ENCODE measurements around the gene SNCA. TPM values are rescaled to one million over a fixed set of nuclear protein-coding genes. Genes with fewer than 3 reads are reported as not detected.

SNCA gene
- total RNA-seq, 1 donor from 2014 or later: not detected

DNA sequence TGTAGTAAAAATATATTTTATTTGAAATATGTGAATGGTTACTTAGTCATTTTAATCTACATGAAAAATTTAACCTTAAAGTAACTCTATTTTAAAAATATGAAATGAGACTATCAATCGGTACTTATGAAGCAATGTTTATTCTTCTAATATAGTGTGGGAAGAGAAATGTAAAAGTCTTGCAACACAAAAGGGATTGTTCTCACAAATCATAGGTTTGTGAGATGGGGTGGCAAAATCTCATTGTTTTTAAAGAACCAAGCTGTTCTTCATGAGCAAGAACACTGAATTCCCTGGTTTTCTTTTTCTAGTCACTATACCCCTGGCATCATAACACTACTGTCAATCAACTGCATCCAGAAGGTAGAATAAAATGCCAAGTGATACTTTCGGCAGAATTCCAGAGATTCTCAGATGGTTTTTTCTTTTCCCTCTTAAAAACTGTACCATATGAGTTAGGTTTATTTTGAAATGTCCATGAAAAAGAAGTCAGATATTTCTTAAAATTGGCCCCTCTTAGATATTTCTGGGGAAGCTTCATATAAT, 52.2 kb downstream of the SNCA start:
- no peaks in the 10 kb centered on the region for H3K36me3 ChIP-seq
- DNase-seq (ENCODE audit: low spot score in 2 of 2): no peak
- H3K27me3 ChIP-seq: no peaks in the 10 kb centered on the region
- intact Hi-C loops (cut with DNase I): no loop called here
- H3K9me3 ChIP-seq: no peaks in the 10 kb centered on the region
- H3K4me1 ChIP-seq: no peaks in the 10 kb centered on the region
- no peak overlapping the region for H3K4me3 ChIP-seq
- TF ChIP-seq, protein P1, sequence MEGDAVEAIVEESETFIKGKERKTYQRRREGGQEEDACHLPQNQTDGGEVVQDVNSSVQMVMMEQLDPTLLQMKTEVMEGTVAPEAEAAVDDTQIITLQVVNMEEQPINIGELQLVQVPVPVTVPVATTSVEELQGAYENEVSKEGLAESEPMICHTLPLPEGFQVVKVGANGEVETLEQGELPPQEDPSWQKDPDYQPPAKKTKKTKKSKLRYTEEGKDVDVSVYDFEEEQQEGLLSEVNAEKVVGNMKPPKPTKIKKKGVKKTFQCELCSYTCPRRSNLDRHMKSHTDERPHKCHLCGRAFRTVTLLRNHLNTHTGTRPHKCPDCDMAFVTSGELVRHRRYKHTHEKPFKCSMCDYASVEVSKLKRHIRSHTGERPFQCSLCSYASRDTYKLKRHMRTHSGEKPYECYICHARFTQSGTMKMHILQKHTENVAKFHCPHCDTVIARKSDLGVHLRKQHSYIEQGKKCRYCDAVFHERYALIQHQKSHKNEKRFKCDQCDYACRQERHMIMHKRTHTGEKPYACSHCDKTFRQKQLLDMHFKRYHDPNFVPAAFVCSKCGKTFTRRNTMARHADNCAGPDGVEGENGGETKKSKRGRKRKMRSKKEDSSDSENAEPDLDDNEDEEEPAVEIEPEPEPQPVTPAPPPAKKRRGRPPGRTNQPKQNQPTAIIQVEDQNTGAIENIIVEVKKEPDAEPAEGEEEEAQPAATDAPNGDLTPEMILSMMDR (IDR thresholded peaks at IDR 0.05): no peak
- H3K27ac ChIP-seq: no peak overlapping the region

- intact Hi-C loops (cut with DNase I): no loop called here
- H3K9me3 ChIP-seq: no peaks in the 10 kb centered on the region
- TF ChIP-seq, protein P1 (IDR thresholded peaks at IDR 0.05): no peak
Observed at GRCh38 chr4:89781321-89781720, 55.6 kb downstream of the SNCA start.

GRCh38 chr4:89773805-89774204, 63.2 kb downstream of the SNCA start:
- H3K4me1 ChIP-seq: no peaks in the 10 kb centered on the region
- H3K36me3 ChIP-seq: no peaks in the 10 kb centered on the region
- TF ChIP-seq, protein P1 (IDR thresholded peaks at IDR 0.05): no peak
- H3K9me3 ChIP-seq: no peaks in the 10 kb centered on the region
- H3K4me3 ChIP-seq: no peak overlapping the region
- intact Hi-C loops (cut with DNase I): no loop called here
- H3K27ac ChIP-seq: no peak overlapping the region
- DNase-seq (ENCODE audit: low spot score in 2 of 2): no peak
- no peaks in the 10 kb centered on the region for H3K27me3 ChIP-seq

More at GRCh38 chr4:89781321-89781720, 55.6 kb downstream of the SNCA start:
- DNase-seq (ENCODE audit: low spot score in 2 of 2): no peak
- H3K4me1 ChIP-seq: no peaks in the 10 kb centered on the region
- no peak overlapping the region for H3K4me3 ChIP-seq
- no peak overlapping the region for H3K27ac ChIP-seq
- no peaks in the 10 kb centered on the region for H3K36me3 ChIP-seq
- H3K27me3 ChIP-seq: no peaks in the 10 kb centered on the region

- Histone ChIP-seq H3K36me3 (no peaks in the 10 kb centered on the region), H3K27ac (no peak overlapping the region), H3K9me3 (no peaks in the 10 kb centered on the region), H3K4me1 (no peaks in the 10 kb centered on the region), H3K27me3 (no peaks in the 10 kb centered on the region), H3K4me3 (no peak overlapping the region)
- intact Hi-C loops (cut with DNase I): no loop called here
- TF ChIP-seq, protein P1 (IDR thresholded peaks at IDR 0.05): no peak
- DNase-seq (ENCODE audit: low spot score in 2 of 2): no peak
Observed at GRCh38 chr4:89769856-89770255, 67.1 kb downstream of the SNCA start.

- intact Hi-C loops (cut with DNase I): no loop called here
- H3K9me3 ChIP-seq: no peaks in the 10 kb centered on the region
- no peak overlapping the region for H3K4me3 ChIP-seq
- no peak overlapping the region for H3K27ac ChIP-seq
- H3K27me3 ChIP-seq: no peaks in the 10 kb centered on the region
- no peaks in the 10 kb centered on the region for H3K4me1 ChIP-seq
- TF ChIP-seq, protein P1 (IDR thresholded peaks at IDR 0.05): no peak
- DNase-seq (ENCODE audit: low spot score in 2 of 2): no peak
- H3K36me3 ChIP-seq: no peaks in the 10 kb centered on the region
Observed at GRCh38 chr4:89767924-89768323, 69.0 kb downstream of the SNCA start.

DNA sequence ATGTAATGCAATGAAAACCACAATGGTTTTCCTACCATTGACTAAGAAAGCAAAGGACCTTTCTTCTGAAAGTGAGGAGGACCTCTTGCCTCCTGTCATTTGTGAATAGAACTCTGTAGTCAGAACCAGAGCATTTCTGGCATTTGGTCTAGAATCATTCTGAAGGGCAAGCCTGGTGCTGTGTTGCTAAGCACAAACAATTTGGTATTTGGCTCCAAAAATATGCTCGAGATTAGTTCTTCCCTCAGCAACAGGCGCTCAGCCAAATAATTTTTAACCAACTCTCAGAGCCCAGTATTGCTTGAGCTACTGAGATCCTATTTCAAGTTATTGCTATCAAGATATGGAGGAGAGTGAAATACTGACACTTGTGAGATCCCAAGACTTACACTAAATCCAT, 71.0 kb downstream of the SNCA start:
- Histone ChIP-seq H3K4me1 (no peaks in the 10 kb centered on the region), H3K9me3 (no peaks in the 10 kb centered on the region), H3K4me3 (peak overlapping the region in 1 of 2 donors; percentile 19), H3K36me3 (no peaks in the 10 kb centered on the region), H3K27me3 (no peaks in the 10 kb centered on the region), H3K27ac (no peak overlapping the region)
- TF ChIP-seq, protein P1 (IDR thresholded peaks at IDR 0.05): no peak
- intact Hi-C loops (cut with DNase I): no loop called here
- DNase-seq (ENCODE audit: low spot score in 2 of 2): no peak

All from ascending aorta (tissue), 2 donors.